Measurements from ENCODE around the gene CCDC3.

- TF ChIP-seq, protein P1, sequence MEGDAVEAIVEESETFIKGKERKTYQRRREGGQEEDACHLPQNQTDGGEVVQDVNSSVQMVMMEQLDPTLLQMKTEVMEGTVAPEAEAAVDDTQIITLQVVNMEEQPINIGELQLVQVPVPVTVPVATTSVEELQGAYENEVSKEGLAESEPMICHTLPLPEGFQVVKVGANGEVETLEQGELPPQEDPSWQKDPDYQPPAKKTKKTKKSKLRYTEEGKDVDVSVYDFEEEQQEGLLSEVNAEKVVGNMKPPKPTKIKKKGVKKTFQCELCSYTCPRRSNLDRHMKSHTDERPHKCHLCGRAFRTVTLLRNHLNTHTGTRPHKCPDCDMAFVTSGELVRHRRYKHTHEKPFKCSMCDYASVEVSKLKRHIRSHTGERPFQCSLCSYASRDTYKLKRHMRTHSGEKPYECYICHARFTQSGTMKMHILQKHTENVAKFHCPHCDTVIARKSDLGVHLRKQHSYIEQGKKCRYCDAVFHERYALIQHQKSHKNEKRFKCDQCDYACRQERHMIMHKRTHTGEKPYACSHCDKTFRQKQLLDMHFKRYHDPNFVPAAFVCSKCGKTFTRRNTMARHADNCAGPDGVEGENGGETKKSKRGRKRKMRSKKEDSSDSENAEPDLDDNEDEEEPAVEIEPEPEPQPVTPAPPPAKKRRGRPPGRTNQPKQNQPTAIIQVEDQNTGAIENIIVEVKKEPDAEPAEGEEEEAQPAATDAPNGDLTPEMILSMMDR (IDR thresholded peaks at IDR 0.05): no peak
- TF ChIP-seq, protein P2, sequence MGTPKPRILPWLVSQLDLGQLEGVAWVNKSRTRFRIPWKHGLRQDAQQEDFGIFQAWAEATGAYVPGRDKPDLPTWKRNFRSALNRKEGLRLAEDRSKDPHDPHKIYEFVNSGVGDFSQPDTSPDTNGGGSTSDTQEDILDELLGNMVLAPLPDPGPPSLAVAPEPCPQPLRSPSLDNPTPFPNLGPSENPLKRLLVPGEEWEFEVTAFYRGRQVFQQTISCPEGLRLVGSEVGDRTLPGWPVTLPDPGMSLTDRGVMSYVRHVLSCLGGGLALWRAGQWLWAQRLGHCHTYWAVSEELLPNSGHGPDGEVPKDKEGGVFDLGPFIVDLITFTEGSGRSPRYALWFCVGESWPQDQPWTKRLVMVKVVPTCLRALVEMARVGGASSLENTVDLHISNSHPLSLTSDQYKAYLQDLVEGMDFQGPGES (IDR thresholded peaks at IDR 0.05; ENCODE audit: low read depth, low read length): no peak
- TF ChIP-seq RFX5 (IDR thresholded peaks at IDR 0.05; ENCODE audit: low read length) (no peak), MEF2A (IDR thresholded peaks at IDR 0.05; ENCODE audit: borderline replicate concordance, low read depth) (no peak), RXRA (IDR thresholded peaks at IDR 0.05; ENCODE audit: borderline replicate concordance, low read depth) (no peak), FOXJ3 (CRISPR knock-in tag; IDR thresholded peaks at IDR 0.05) (no peak), EP300 (IDR thresholded peaks at IDR 0.05; ENCODE audit: borderline replicate concordance in 1 of 2, low read depth in 1 of 2, low read length in 1 of 2) (no peak), POLR2AphosphoS5 (IDR thresholded peaks at IDR 0.05; ENCODE audit: low read depth, low read length) (no peak)
Measured at GRCh38 chr10:12973149-12973718, 28.3 kb downstream of the CCDC3 start.

All from SK-N-SH (cell line).